DMS 273 treated with DMSO at 0.1 percent for 48 hours (cell line): ENCODE measurements around the gene MARCO.

ENCODE experiments used
- DNase-seq: peaks from one replicate; lab custom pipeline; 2025; lab: John Stamatoyannopoulos, UW

Gene MARCO

GRCh38 chr2:118942031-118942430, at the start of gene MARCO:
Gene MARCO (plus strand): TSS chr2:118942194. CDS start chr2:118942301, 107 bp downstream.
- no peak for DNase-seq

DNA sequence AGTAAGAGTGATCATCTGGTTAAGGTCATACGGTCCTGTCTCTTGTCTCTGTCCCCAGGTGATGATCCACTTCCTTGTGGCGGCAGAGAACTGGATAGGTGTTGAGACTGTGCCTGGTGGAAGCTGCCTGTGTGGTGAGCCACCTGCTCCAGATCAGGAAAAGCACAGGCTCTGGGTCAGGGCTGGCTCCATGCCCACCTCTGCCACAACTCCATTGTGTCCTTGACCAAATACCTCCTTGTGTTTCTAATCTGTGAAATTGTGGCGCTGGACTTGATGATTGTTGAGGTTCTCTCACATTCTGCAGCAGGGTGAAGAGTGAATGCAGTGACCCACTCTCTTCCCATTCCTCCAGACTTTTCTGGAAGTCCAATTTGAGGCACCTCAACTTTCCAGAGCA, 48.9 kb upstream of the MARCO start:
- DNase-seq: no peak

- DNase-seq: no peak
Observed at GRCh38 chr2:118902266-118903028, 39.5 kb upstream of the MARCO start.

GRCh38 chr2:118903029-118903351, 39.0 kb upstream of the MARCO start:
- no peak for DNase-seq

DNA sequence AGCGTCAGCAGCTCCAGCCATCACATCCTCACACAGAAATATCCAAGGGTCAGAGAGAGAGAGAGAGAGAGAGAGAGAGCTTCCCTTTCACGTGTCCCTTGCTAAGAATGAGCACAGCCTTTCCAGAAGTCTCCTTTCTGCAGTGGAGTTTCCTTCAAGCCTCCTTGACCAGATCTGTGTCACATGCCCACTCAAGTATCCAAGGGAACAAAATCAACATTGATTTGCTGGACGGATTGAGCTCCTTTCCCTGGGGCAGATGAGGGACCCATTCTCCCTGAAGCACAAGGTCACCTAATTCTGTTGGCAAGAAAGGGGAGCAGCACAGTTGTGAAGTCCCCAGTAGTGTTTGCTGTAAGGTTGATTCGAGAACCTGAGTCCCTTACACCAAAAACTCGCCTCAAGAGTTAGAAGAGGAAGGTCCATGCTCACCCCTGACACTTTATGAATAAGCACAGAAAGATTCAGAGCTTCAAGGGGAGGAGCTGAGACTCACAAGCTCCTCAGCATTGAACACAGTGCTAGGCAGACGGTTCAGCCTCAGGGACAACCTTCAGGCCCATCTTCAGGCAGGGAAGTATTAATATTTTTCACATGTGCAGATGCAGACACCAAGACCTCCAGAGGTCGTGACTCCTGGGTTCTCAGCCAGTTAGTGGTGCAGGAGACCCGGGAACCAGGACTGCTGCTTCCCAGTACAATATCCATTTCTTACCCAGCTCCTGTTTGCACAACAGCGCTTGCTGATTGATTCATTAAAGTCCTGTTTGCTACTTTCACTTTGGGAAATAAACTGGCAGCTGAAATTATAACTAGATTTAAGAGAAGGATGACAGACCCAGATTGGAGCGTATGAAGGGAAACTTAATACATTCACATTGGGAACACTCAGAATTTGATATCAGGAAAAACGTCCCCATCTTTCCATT, 38.2 kb upstream of the MARCO start:
- no peak for DNase-seq

- no peak for DNase-seq
Observed at GRCh38 chr2:118905206-118905605, 36.8 kb upstream of the MARCO start.

GRCh38 chr2:118906186-118906585, 35.8 kb upstream of the MARCO start:
- DNase-seq: no peak

DNA sequence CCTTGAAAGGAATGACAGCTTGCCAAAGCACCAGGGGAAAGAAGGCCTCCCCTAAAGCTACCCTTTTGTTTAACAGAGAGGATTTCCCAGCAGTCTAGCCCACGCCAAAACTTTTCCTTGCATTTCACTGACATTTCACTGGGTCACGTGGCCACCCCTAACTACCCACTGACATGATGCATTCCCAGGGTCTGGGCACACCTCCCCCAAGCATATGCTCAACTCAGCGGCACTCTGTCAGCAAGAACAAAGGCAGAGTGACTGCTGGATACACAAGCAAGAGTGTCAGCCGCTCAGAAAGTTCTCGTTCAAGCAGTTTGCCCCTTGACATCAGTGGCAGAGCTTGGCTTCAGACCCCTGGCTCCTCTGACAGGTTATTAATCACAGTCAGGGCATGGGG, 34.2 kb upstream of the MARCO start:
- DNase-seq: no peak

GRCh38 chr2:118909191-118909590, 32.8 kb upstream of the MARCO start:
- DNase-seq: no peak

- no peak for DNase-seq
Observed at GRCh38 chr2:118911166-118911856, 30.7 kb upstream of the MARCO start.

DNA sequence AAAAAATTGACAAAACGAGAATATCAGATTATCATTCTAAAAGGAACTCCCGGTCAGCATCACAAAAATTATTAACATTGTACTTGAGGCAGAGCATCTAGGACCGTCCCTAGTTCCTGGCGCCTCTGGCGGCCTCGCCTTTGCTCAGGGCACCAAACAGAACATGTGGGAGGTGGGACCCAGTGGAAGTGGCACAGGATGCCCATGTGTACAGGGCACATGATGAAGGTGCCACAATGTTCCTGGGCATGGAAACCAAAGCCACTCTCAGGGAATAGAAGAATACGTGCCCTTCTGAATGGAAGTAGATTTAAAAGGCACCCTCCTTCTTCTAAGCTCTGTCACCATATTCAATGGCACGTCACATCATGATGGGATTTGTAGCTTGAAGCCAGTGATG, 30.1 kb upstream of the MARCO start:
- no peak for DNase-seq

DNA sequence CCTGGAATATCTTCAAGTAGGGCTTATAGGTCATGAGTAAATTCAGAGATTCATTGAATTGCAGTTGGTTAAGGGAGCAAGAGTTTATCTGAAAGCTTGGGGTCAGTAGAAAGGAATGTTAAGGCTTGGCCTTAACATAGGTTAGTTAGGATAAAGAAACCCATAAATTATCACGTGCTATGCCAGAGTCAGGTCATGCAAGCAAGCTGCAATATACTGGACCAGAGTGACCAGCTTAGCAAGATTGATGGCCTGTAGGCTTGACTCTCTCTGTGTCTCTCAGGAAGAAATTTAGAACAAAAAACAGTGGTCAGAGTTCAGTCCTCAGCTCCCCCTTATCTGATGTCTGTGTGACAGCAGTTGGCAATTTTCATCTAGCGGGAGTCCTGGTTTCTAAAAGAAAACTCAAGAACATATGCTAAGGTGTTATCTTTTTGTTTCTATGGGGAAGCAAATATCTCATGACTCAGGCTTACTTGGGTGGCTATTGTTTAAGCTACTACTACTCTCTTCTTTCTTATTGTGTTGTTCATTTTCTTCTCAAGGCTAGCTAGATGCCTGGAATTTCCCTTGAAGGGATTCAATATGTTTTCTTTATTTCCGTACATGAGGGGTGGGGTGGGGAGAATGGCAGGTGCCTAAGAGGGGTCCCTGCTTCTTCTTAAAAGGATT, 28.7 kb upstream of the MARCO start:
- DNase-seq: no peak

GRCh38 chr2:118913803-118914645, 28.0 kb upstream of the MARCO start:
- DNase-seq: no peak

DNA sequence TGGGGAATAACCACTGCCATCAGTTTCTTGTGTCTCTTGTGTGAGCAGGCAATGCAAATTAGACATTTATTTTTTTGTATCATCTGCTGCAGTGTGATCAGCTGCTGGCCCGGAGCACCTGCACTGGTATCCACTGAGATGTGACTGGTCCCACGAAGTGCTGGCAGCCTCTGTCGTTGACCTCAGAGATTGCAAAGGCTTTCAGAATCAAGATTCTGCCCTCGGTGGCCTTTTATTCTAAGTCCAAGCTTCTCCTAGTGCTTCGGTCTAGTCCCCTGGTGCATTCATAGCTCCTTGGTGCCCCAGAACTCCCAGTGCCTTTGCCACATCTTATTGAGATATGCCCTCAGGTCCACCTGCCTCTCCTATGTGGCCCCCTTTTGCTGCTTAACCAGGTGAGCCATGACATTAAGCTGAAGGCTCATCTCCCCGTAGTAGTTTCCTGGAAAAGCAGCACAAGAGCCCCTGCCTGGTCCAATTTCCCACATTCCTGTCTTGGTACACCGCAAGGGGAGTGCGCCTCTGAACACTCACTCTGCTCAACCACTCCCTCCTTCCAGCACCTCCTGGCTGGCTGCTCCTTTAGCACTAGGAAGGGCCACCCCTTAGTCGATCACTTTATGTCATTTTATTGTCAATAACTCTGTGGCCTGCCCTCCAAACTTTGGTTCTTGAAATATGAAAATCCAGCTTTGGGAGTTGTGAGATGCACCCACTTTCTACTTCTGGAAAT, 27.1 kb upstream of the MARCO start:
- no peak for DNase-seq

DNA sequence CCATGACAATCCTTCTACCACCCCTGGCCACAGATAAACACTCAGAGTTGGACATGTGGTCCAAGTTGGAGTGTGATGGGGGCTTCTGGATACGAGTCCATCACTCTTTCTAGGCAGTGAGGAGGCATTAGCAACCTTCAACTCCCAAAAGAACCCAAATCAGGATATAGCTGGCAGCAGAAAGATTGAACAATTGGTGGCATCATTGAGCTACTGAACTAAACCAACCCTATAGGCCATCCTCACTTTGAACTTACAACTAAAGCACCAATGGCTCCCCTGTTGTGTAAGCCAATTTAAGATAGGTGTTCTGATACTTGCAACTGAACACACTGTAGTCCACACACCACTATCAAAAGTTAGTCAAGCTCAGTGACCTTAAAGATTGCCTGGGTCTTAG, 24.0 kb upstream of the MARCO start:
- DNase-seq: no peak

GRCh38 chr2:118921646-118922045, 20.3 kb upstream of the MARCO start:
- no peak for DNase-seq

- DNase-seq: no peak
Observed at GRCh38 chr2:118922254-118922653, 19.7 kb upstream of the MARCO start.

DNA sequence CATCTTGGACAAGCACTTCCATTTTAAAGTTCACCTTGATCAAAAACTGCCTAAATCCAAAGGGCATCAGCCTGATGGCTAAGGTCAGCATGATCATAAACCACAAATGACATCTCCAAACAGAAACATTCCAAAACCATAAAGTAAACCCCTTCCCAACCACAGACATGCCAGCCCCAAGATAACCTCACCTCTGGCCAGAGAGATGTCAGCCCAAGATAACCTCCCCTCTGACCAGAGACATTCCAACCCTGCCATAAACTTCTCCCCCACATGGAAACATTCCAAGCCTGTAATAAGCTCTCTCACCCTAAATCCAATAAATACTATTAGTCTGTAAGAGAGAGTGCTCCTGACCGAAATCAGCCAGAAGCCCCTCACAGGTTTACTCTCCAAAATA, 18.6 kb upstream of the MARCO start:
- no peak for DNase-seq

DNA sequence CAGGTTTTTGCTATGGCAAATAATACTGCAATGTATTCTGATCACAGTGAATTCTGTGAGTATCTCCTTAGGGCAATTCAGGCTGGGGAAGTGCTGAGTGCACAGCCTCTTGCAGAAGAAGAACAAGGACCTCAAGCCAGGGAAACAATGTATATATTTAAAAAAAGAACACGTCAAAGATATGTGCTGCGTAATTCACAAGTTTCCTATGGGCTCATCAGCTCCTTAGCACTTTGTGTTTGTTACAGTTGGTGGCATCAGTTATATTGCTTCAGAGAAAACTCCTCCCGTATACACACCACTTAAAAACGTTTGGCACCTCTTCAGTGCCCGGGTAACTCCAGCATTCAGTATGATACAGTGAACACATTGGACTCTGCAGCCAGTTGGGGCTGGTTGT, 16.5 kb upstream of the MARCO start:
- DNase-seq: no peak

DNA sequence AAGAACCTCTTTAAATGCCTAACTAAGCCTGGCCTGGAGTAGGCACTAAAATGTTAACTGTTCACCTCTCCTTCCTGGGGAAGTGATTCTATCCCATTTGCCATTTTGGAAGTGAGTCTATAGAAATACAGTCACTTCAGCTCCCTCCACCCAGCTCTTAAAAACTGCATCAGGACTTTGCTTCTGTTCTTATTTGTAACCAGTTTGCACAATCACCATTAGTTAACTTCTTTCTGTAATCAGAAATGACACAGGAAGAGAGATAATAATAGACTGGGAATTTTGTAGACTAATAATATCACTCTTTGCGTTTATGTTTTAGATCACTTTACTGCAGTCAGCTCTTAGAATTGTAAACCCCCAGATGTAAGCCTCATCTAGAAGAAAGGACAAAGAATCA, 16.0 kb upstream of the MARCO start:
- no peak for DNase-seq

- no peak for DNase-seq
Observed at GRCh38 chr2:118929059-118929458, 12.9 kb upstream of the MARCO start.
